Breast epithelium (tissue), 4 donors: ENCODE measurements around the gene OR2T35. TPM values are rescaled to one million over a fixed set of nuclear protein-coding genes. Genes with fewer than 3 reads are reported as not detected.

Source experiments
- DNase-seq, 2 donors: peaks; one replicate each; pipeline ENCODE4 v3.0.0-alpha.2; 2019; ENCODE audit warnings: low spot score in 2 of 2
- H3K27ac ChIP-seq, 2 donors: fragments of 200-600 bp; sonication (generic) in 1 of 2; one replicate each; pipeline ENCODE4 v1.5.1; 2016 to 2019; ENCODE audit warnings: mild to moderate bottlenecking in 1 of 2
- H3K27me3 ChIP-seq, 2 donors: fragments of 200-600 bp; sonication (generic) in 1 of 2; one replicate each; pipeline versions ENCODE4 v1.5.1 to v1.6.0; 2017 to 2019; ENCODE audit warnings: control low read depth in 1 of 2, mild to moderate bottlenecking in 1 of 2
- H3K36me3 ChIP-seq: fragments of 200-600 bp; one replicate; pipeline ENCODE4 v1.5.1; 2019
- H3K4me1 ChIP-seq, 2 donors: fragments of 200-600 bp; sonication (generic); one replicate each; pipeline ENCODE4 v1.5.1; 2016 to 2019; ENCODE audit warnings: control low read depth in 1 of 2
- H3K4me3 ChIP-seq, 3 donors: fragments of 200-600 bp; sonication (generic); 1 replicate in 2 of 3; 2 replicates in 1 of 3; pipeline ENCODE4 v1.5.1; 2016 to 2019; ENCODE audit warnings: mild to moderate bottlenecking in 3 of 3, moderate library complexity in 2 of 3
- H3K9me3 ChIP-seq, 2 donors: fragments of 200-600 bp; sonication (generic) in 1 of 2; one replicate each; pipeline ENCODE4 v1.5.1; 2016 to 2019; ENCODE audit warnings: control low read depth in 1 of 2
- POLR2A ChIP-seq: fragments of 450-650 bp; IDR thresholded peaks from one replicate; pipeline ENCODE4 v1.6.1; 2016; ENCODE audit warnings: antibody characterized with exemption, mild to moderate bottlenecking, moderate library complexity
- POLR2AphosphoS5 ChIP-seq, 3 donors: sonication (generic); formaldehyde crosslinking; IDR thresholded peaks; one replicate each; pipeline ENCODE4 v1.6.1; 2017; ENCODE audit warnings: antibody characterized with exemption in 3 of 3
- intact Hi-C: fragments of 100-400 bp; cut with DNase I; formaldehyde crosslinking; loops from one replicate; pipeline ENCODE4 v1.15.1; 2023; ENCODE audit warnings: low total_unique reads
- total RNA-seq, 3 donors: library from RNA; depleted of rRNA; stranded (reverse); fragments of >200 nt; gene quantifications; one replicate each; pipeline ENCODE4 v1.1.0, GENCODE V29; 2016
- TF ChIP-seq, protein P1 (sequence below), 3 donors: fragments of 450-650 bp; IDR thresholded peaks; one replicate each; pipeline ENCODE4 v1.5.1; 2016 to 2017; ENCODE audit warnings: antibody characterized with exemption in 3 of 3, mild to moderate bottlenecking in 3 of 3, moderate library complexity in 3 of 3

OR2T35 gene
- total RNA-seq, 3 donors from 2014 or later: not detected

DNA sequence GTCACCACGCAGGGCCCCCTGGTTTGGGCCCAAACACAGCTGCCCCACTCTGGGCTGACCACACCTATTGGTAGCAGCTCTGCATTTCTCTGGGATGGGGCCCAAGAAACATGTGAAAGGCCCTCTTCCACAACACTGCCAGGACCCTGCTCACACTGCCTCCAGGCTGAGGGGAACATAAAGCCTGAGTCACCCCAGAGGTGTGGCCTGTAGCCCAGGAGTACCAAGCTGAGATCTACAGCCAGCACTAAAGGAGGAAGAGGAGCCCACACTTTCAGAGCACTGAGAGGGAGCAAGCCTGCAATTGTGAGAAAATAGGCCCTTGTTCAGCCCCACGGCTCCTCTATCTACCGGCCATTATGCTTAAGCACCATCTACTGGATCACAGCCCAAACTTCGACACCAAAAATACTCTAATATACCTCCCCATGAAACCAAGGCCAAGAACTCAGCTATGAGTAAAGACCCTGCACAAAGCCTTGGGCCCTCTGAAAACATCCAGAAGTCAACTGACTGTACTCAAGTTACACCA, 33.1 kb downstream of the OR2T35 start:
- TF ChIP-seq, protein P1, sequence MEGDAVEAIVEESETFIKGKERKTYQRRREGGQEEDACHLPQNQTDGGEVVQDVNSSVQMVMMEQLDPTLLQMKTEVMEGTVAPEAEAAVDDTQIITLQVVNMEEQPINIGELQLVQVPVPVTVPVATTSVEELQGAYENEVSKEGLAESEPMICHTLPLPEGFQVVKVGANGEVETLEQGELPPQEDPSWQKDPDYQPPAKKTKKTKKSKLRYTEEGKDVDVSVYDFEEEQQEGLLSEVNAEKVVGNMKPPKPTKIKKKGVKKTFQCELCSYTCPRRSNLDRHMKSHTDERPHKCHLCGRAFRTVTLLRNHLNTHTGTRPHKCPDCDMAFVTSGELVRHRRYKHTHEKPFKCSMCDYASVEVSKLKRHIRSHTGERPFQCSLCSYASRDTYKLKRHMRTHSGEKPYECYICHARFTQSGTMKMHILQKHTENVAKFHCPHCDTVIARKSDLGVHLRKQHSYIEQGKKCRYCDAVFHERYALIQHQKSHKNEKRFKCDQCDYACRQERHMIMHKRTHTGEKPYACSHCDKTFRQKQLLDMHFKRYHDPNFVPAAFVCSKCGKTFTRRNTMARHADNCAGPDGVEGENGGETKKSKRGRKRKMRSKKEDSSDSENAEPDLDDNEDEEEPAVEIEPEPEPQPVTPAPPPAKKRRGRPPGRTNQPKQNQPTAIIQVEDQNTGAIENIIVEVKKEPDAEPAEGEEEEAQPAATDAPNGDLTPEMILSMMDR (IDR thresholded peaks at IDR 0.05): no peak
- TF ChIP-seq POLR2A: no peak
- TF ChIP-seq POLR2AphosphoS5 (IDR thresholded peaks at IDR 0.05): no peak
- H3K9me3 ChIP-seq: no peaks in the 10 kb centered on the region
- DNase-seq: no peak
- no peak overlapping the region for H3K27ac ChIP-seq
- H3K4me3 ChIP-seq: no peak overlapping the region
- H3K36me3 ChIP-seq: no peaks in the 10 kb centered on the region
- no peaks in the 10 kb centered on the region for H3K4me1 ChIP-seq
- intact Hi-C loops: no loop called here
- no peaks in the 10 kb centered on the region for H3K27me3 ChIP-seq

- DNase-seq: no peak
- Histone ChIP-seq H3K9me3 (no peaks in the 10 kb centered on the region), H3K27ac (no peak overlapping the region), H3K4me1 (no peaks in the 10 kb centered on the region), H3K36me3 (no peaks in the 10 kb centered on the region), H3K27me3 (no peaks in the 10 kb centered on the region), H3K4me3 (no peak overlapping the region)
- intact Hi-C loops: no loop called here
- TF ChIP-seq POLR2A (no peak), POLR2AphosphoS5 (IDR thresholded peaks at IDR 0.05) (no peak)
- TF ChIP-seq, protein P1 (IDR thresholded peaks at IDR 0.05): no peak
Measured at GRCh38 chr1:248610301-248610700, 34.8 kb downstream of the OR2T35 start.

DNA sequence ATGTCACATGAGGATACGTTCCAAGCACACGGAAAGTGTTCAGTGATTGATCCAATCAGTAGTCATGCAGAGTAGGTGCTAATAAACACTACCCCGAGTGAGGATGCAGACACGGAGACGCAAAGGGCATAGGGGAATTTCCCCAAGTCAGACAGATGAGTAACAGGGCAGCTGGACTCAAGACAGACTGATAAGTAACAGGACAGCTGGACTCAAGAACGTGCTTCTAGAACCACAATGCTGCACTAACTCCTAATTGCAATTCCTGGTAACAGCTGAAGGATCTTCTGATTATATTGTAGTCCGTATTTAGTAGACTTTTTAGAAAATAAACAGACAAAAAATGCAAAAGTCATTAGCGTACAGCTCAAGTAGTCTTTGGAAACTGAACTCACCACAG, 45.7 kb downstream of the OR2T35 start:
- Histone ChIP-seq H3K4me3 (no peak overlapping the region), H3K27ac (no peak overlapping the region), H3K4me1 (no peaks in the 10 kb centered on the region), H3K27me3 (no peaks in the 10 kb centered on the region), H3K9me3 (no peaks in the 10 kb centered on the region), H3K36me3 (no peaks in the 10 kb centered on the region)
- intact Hi-C loops: no loop called here
- TF ChIP-seq POLR2A: no peak
- no peak for TF ChIP-seq POLR2AphosphoS5 (IDR thresholded peaks at IDR 0.05)
- TF ChIP-seq, protein P1 (IDR thresholded peaks at IDR 0.05): no peak
- DNase-seq: no peak

DNA sequence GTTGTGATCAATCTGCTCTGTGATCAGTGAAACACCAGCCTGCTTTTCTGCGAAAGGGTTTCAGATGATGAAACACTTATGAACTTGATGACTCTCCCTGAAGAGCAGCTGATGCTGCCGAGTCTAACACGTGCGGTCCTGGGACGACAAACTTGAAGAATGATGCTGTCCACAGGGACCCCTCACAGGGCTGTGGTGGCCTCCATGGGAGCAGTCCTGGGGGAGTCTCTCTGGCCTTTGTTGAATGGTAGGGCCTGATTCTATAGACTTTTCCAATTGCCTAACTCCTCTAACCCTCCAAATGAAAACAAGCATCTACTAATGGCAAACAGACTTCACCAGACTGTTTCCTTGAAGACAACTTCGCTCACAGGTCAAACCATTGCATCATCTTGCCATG, 47.5 kb downstream of the OR2T35 start, which contains the start of gene OR2T10:
TSS of gene OR2T10 (minus strand) at position 112 of the 400 bp plus-strand sequence. CDS start 3,932 bp downstream, outside the sequence.
- no peaks in the 10 kb centered on the region for H3K4me1 ChIP-seq
- H3K4me3 ChIP-seq: no peak within 1 kb of the TSS
- no peak within 1 kb of the TSS for H3K27ac ChIP-seq
- intact Hi-C loops: no loop called here
- H3K36me3 ChIP-seq: no peaks in the 10 kb centered on the region
- TF ChIP-seq, protein P1 (IDR thresholded peaks at IDR 0.05): no peak
- no peak for TF ChIP-seq POLR2AphosphoS5 (IDR thresholded peaks at IDR 0.05)
- no peak for TF ChIP-seq POLR2A
- no peak for DNase-seq
- H3K27me3 ChIP-seq: no peaks in the 10 kb centered on the region
- H3K9me3 ChIP-seq: no peaks in the 10 kb centered on the region

DNA sequence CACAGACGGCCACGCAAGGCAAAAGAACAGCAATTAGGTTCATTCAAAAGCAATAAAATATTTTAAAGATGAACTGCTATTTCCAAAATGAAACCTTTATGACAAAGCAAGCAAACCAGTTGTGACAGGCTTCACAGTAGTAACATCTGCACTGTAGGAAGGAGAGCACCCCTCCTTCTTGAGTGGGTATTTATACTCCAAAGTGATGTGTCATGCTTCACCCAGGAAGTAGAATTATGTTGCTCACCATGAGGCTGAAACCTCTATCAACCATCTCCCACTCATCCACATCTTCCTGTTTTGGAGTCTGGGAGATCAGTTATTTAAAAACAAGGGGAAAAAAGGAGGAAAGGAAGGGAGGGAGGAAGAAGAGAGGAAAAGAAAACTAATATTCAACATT, 48.5 kb downstream of the OR2T35 start:
- Histone ChIP-seq H3K27ac (no peak overlapping the region), H3K4me3 (no peak overlapping the region), H3K9me3 (no peaks in the 10 kb centered on the region), H3K27me3 (no peaks in the 10 kb centered on the region), H3K36me3 (no peaks in the 10 kb centered on the region), H3K4me1 (no peaks in the 10 kb centered on the region)
- intact Hi-C loops: no loop called here
- no peak for DNase-seq
- TF ChIP-seq POLR2AphosphoS5 (IDR thresholded peaks at IDR 0.05) (no peak), POLR2A (no peak)
- TF ChIP-seq, protein P1 (IDR thresholded peaks at IDR 0.05): no peak
